Astrocyte of the spinal cord (primary cell): ENCODE results near the gene SLC44A1.

Source experiments
- DNase-seq: peaks from one replicate; pipeline ENCODE4 v3.0.0; 2011; ENCODE audit warnings: low read depth, low spot score
- H3K4me3 ChIP-seq: 2 replicates; pipeline ENCODE4 v1.5.1; 2011; ENCODE audit warnings: low read depth, mild to moderate bottlenecking, low read length, moderate library complexity
- CTCF ChIP-seq: IDR thresholded peaks from 2 replicates; pipeline ENCODE4 v1.5.1; 2012; ENCODE audit warnings: low read depth, mild to moderate bottlenecking, low read length, inconsistent platforms
- in situ Hi-C: cut with HindIII; loops from 2 replicates; pipeline ENCODE4 v1.10.0; 2017; ENCODE audit warnings: low sequenced_read_pairs

Gene SLC44A1

DNA sequence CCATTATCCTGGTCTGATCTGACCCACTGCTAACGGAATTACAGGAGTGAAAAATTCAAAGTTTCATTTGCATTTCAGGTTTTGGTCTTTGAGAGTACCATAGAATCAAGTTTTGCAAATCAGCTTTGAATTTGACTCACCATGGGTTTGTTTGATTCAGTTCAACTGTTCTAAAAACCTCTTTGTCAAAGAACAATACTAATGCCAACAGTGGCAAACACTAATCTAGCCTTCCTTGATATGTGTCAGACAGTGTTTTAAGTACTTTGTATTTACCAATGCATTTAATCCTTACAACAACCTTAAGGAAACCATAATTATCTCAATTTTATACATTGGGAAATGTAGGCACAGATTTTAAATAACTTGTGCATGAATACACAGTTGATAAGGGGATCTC, 193.3 kb downstream of the SLC44A1 start:
- no peak overlapping the region for H3K4me3 ChIP-seq
- no peak for TF ChIP-seq CTCF
- in situ Hi-C loops: no loop called here
- DNase-seq: no peak

DNA sequence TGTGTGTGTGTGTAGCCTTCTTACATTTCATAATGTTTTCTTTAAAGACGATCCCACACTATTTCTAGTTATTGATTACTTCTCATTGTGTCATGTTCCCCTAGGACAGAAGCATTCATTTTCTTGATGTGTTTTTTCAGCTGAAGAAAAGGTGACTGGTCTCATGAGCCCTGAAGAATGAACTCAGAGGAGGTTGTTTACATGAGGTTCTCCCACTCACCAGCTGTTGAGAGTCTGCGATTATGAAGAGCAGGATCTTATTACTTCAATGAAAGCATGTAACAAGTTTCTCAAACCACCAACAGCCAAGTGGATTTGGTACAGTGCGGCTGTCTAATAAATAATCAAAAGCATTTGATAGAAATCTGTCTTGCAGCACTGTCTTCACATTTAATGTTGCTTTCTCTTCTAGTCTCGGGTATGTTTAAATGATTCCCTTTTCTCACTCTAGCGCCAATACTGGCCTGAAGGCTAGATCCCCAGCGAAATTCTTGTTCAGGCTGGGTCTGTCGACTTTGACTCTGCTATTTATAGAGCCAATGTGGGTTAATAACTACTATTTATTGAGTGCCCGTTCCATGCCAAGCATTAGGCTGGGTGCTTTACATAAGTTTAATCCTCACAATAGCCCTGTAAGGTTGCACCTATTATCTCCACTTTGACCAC, 193.8 kb downstream of the SLC44A1 start:
- H3K4me3 ChIP-seq: no peak overlapping the region
- DNase-seq: peak; percentile 73
- in situ Hi-C loops: no loop called here
- TF ChIP-seq CTCF: no peak

GRCh38 chr9:105439428-105439827, 195.0 kb downstream of the SLC44A1 start:
- DNase-seq: no peak
- in situ Hi-C loops: no loop called here
- no peak for TF ChIP-seq CTCF
- no peak overlapping the region for H3K4me3 ChIP-seq

DNA sequence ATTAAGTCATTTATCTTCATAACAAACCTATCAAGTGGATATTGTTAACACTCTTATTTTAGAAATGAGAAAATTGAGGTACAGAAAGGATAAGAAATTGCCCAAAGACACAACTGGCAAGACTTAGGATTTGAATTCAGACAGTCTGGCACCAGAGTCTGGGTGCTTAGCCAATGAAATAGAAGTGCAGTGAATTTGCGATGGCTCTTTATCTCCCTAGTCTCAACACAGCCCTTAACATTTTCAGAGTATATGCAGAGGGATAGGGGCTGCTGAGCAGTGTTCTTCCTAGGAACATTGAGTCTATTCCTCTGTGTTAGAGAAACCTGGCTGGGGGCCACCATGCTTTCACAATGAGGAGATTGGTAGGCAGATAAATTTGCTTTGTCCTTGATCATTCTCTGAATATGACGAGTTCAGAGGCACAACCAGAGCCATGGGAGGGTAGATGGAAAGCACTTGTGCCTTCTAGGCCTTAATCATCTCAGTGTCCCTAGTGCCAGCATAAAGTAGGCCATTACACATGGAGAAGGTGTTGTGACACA, 197.2 kb downstream of the SLC44A1 start:
- in situ Hi-C loops: no loop called here
- DNase-seq: no peak
- H3K4me3 ChIP-seq: no peak overlapping the region
- no peak for TF ChIP-seq CTCF

DNA sequence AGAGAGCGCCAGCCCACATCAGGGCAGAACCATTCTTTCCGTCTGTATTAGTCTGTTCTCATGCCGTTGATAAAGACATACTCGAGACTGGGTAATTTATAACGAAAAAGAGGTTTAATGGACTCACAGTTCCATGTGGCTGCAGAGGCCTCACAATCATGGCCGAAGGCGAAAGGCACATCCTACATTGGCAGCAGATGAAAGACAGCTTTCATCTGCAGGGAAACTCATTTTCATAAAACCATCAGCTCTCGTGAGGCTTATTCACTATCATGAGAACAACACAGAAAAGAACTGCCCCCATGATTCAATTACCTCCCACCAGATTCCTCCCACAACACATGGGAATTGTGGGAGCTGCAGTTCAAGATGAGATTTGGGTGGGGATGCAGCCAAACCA, 198.7 kb downstream of the SLC44A1 start:
- H3K4me3 ChIP-seq: no peak overlapping the region
- in situ Hi-C loops: no loop called here
- no peak for DNase-seq
- TF ChIP-seq CTCF: no peak

DNA sequence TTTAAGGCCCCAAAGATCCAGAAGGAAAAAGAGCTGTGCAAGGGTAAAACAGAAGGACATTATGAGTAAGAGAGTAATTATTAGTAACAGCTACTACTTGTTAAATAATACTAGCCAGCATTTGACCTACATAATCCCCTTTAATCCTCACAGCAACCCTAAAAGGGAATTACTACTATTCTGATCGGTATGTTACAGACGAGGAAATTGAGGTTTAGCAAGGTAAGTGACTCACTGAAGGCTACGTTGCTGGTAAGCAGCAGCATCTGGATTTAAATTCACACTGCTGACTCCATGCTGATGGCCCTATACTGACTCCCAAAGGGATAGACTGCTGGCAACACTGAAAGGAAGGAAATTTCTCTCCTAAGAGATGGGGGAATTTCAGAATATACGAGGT, 199.7 kb downstream of the SLC44A1 start:
- peak; percentile 14 for DNase-seq
- no peak for TF ChIP-seq CTCF
- H3K4me3 ChIP-seq: no peak overlapping the region
- in situ Hi-C loops: no loop called here
